HL-60 (cell line): ENCODE data around the gene CACNA1C.

Experiments used
- GABPA ChIP-seq: IDR thresholded peaks from 2 replicates; pipeline ENCODE4 v1.6.1; 2012; ENCODE audit warnings: low read depth
- SPI1 ChIP-seq: IDR thresholded peaks from 2 replicates; pipeline ENCODE4 v1.6.1; 2012; ENCODE audit warnings: low read depth, mild to moderate bottlenecking, borderline replicate concordance
- TF ChIP-seq, protein P1 (sequence below): IDR thresholded peaks from 2 replicates; pipeline ENCODE4 v1.6.1; 2012; ENCODE audit warnings: low read depth; ENCODE audit not compliant: insufficient replicate concordance
- TF ChIP-seq, protein P2 (sequence below): IDR thresholded peaks from one replicate; pipeline ENCODE4 v1.5.1; 2011; ENCODE audit warnings: low read length, control low read depth, inconsistent platforms; ENCODE audit not compliant: insufficient read depth

DNA sequence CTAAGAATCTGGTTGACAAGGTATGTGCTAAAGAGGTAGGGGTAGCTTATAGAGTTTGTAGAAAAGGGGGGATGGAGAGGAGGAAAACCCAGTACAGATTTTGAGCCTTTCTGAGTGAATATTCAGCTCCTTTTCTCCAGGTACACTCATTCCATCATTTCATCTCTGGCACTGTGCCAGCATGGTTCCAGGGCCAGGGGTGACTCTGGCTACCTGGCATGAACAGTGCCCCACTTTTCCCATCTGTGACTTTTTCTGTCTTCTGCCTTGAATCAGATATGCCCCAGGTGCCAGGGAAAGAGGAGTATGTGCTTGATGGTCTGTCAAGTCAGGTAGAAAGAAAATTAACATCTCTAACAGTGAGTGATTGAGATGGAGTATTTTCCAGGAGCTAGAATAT is 175.7 kb downstream of the CACNA1C start:
- TF ChIP-seq, protein P1, sequence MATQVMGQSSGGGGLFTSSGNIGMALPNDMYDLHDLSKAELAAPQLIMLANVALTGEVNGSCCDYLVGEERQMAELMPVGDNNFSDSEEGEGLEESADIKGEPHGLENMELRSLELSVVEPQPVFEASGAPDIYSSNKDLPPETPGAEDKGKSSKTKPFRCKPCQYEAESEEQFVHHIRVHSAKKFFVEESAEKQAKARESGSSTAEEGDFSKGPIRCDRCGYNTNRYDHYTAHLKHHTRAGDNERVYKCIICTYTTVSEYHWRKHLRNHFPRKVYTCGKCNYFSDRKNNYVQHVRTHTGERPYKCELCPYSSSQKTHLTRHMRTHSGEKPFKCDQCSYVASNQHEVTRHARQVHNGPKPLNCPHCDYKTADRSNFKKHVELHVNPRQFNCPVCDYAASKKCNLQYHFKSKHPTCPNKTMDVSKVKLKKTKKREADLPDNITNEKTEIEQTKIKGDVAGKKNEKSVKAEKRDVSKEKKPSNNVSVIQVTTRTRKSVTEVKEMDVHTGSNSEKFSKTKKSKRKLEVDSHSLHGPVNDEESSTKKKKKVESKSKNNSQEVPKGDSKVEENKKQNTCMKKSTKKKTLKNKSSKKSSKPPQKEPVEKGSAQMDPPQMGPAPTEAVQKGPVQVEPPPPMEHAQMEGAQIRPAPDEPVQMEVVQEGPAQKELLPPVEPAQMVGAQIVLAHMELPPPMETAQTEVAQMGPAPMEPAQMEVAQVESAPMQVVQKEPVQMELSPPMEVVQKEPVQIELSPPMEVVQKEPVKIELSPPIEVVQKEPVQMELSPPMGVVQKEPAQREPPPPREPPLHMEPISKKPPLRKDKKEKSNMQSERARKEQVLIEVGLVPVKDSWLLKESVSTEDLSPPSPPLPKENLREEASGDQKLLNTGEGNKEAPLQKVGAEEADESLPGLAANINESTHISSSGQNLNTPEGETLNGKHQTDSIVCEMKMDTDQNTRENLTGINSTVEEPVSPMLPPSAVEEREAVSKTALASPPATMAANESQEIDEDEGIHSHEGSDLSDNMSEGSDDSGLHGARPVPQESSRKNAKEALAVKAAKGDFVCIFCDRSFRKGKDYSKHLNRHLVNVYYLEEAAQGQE = no peak
- TF ChIP-seq, protein P2, sequence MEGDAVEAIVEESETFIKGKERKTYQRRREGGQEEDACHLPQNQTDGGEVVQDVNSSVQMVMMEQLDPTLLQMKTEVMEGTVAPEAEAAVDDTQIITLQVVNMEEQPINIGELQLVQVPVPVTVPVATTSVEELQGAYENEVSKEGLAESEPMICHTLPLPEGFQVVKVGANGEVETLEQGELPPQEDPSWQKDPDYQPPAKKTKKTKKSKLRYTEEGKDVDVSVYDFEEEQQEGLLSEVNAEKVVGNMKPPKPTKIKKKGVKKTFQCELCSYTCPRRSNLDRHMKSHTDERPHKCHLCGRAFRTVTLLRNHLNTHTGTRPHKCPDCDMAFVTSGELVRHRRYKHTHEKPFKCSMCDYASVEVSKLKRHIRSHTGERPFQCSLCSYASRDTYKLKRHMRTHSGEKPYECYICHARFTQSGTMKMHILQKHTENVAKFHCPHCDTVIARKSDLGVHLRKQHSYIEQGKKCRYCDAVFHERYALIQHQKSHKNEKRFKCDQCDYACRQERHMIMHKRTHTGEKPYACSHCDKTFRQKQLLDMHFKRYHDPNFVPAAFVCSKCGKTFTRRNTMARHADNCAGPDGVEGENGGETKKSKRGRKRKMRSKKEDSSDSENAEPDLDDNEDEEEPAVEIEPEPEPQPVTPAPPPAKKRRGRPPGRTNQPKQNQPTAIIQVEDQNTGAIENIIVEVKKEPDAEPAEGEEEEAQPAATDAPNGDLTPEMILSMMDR = no peak
- TF ChIP-seq GABPA = no peak
- no peak for TF ChIP-seq SPI1
